ENCODE data around the gene SMC1A.

Gene SMC1A

GRCh38 chrX:53447441-53447840, 25.0 kb upstream of the SMC1A start:
- TF ChIP-seq ZFX (IDR thresholded peaks at IDR 0.05; ENCODE audit: borderline replicate concordance) = no peak
- TF ChIP-seq, protein P1, sequence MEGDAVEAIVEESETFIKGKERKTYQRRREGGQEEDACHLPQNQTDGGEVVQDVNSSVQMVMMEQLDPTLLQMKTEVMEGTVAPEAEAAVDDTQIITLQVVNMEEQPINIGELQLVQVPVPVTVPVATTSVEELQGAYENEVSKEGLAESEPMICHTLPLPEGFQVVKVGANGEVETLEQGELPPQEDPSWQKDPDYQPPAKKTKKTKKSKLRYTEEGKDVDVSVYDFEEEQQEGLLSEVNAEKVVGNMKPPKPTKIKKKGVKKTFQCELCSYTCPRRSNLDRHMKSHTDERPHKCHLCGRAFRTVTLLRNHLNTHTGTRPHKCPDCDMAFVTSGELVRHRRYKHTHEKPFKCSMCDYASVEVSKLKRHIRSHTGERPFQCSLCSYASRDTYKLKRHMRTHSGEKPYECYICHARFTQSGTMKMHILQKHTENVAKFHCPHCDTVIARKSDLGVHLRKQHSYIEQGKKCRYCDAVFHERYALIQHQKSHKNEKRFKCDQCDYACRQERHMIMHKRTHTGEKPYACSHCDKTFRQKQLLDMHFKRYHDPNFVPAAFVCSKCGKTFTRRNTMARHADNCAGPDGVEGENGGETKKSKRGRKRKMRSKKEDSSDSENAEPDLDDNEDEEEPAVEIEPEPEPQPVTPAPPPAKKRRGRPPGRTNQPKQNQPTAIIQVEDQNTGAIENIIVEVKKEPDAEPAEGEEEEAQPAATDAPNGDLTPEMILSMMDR (IDR thresholded peaks at IDR 0.05) = no peak
- H3K27ac ChIP-seq = no peak overlapping the region

GRCh38 chrX:53445977-53446376, 23.5 kb upstream of the SMC1A start:
- TF ChIP-seq ZFX (IDR thresholded peaks at IDR 0.05; ENCODE audit: borderline replicate concordance) = no peak
- TF ChIP-seq, protein P1 (IDR thresholded peaks at IDR 0.05) = peak; percentile 67
- no peak overlapping the region for H3K27ac ChIP-seq

GRCh38 chrX:53442322-53442631, 19.8 kb upstream of the SMC1A start:
- TF ChIP-seq, protein P1 (IDR thresholded peaks at IDR 0.05) = no peak
- no peak for TF ChIP-seq ZFX (IDR thresholded peaks at IDR 0.05; ENCODE audit: borderline replicate concordance)
- peak overlapping the region; percentile 85 for H3K27ac ChIP-seq

- TF ChIP-seq, protein P1 (IDR thresholded peaks at IDR 0.05) = peak; percentile 7; the same call in 1 of the 2 replicates
- no peak for TF ChIP-seq ZFX (IDR thresholded peaks at IDR 0.05; ENCODE audit: borderline replicate concordance)
Measured at GRCh38 chrX:53441531-53442321, 19.3 kb upstream of the SMC1A start.

DNA sequence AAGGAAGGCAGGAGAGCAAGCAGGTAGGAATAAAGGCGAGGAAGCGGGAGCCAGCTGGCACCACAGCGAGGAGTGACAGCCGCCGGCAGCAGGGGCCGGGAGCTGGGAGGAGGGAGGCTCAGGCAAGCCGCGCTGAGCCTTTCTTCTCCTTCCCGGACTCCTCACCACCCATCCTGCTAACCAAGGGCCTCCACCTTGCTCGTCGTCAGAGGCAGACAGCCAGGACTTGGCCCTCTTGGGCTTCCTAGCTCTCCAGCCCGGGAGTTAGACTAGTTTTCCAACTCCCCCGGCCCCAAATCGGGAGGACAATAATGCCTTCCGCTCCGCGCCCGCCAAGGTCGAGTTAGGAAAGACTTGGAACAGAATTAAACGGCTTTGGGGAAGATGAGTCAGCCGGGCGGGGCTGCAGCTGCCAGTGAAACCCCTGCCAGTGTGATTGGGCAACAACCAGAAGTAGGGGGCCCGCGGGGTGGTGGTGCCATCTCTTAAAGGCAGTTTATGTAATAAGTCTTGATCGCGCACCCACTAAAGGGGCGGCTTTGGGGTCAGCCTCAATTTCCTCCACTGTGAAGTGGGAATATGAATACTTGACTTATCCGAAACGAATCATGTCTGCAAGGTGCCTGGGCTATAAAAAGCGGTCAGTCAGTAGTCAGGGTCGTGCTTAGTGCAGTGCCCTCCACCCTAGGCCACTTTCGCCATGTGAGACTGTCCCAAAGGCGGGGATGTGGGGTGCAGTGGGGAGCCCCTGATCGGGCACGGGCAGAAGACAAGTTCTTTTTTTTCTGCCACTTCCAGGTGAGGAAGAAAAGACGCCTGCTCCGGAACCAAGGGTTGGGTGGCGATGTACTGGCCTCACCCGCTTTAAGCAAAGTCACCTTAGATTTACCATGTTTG, 18.4 kb upstream of the SMC1A start:
- TF ChIP-seq ZFX (IDR thresholded peaks at IDR 0.05; ENCODE audit: borderline replicate concordance) = no peak
- TF ChIP-seq, protein P1 (IDR thresholded peaks at IDR 0.05) = no peak
- H3K27ac ChIP-seq = peak overlapping the region; percentile 85

More at GRCh38 chrX:53441531-53442321, 19.3 kb upstream of the SMC1A start:
- H3K27ac ChIP-seq = peak overlapping the region; percentile 85

GRCh38 chrX:53440101-53440500, 17.6 kb upstream of the SMC1A start:
- peak overlapping the region; percentile 85 for H3K27ac ChIP-seq
- TF ChIP-seq, protein P1 (IDR thresholded peaks at IDR 0.05) = no peak
- TF ChIP-seq ZFX (IDR thresholded peaks at IDR 0.05; ENCODE audit: borderline replicate concordance) = no peak

Data from 22Rv1 (cell line).